A549 (cell line): ENCODE data around the gene MYO1H. TPM values are rescaled to one million over a fixed set of nuclear protein-coding genes. Genes with fewer than 3 reads are reported as not detected.

Source experiments
- ATAC-seq, 2 experiments: fragments of 200-7000 bp in 1 of 2; fragments of >200 bp in 1 of 2; cut with Nextera tagmentation in 1 of 2; cut with Tn5 transposase in 1 of 2; 3 replicates each; pipeline versions ENCODE4 v1.8.0 to v1.9.1; 2018 to 2020; ENCODE audit warnings: mild to moderate bottlenecking in 1 of 2, moderate library complexity in 1 of 2
- CTCF ChIA-PET: fragments of 300-600 bp; sonication (Branson Sonifier 250); formaldehyde crosslinking; extraction: SDS; loops from one replicate; lab custom pipeline; 2021; ENCODE audit warnings: antibody characterized with exemption, inconsistent platforms; lab: Yijun Ruan, JAX
- POLR2A ChIA-PET: fragments of 350-600 bp; formaldehyde crosslinking; extraction: SDS; loops from one replicate; lab custom pipeline; 2021; ENCODE audit warnings: antibody characterized with exemption, inconsistent platforms; lab: Yijun Ruan, JAX
- DNase-seq, 2 experiments: peaks; one replicate each; pipeline versions ENCODE4 v3.0.0 to v3.0.0-alpha.2; 2011 to 2016; ENCODE audit warnings: low read depth in 1 of 2, low spot score in 1 of 2
- FAIRE-seq: peaks from 2 replicates; lab custom pipeline; 2011; peaks lifted over from hg19 to GRCh38; lab: Jason Lieb, UNC
- H3K27ac ChIP-seq, 2 experiments: fragments of >200 bp; sonication (Bioruptor Twin); formaldehyde crosslinking; 3 replicates each; pipeline ENCODE4 v1.5.1; 2016 to 2017
- H3K4me1 ChIP-seq: fragments of >200 bp; sonication (Bioruptor Twin); formaldehyde crosslinking; 3 replicates; pipeline ENCODE4 v1.6.1; 2016
- H3K4me2 ChIP-seq: fragments of >200 bp; sonication (Bioruptor Twin); formaldehyde crosslinking; 3 replicates; pipeline ENCODE4 v1.6.1; 2016
- H3K4me3 ChIP-seq: fragments of >200 bp; sonication (Bioruptor Twin); formaldehyde crosslinking; 3 replicates; pipeline ENCODE4 v1.5.1; 2016
- H3K9me3 ChIP-seq: fragments of >200 bp; sonication (Bioruptor Twin); formaldehyde crosslinking; 3 replicates; pipeline ENCODE4 v1.6.1; 2016
- ATOH8 ChIP-seq: fragments of 250-450 bp; sonication (Bioruptor Pico); IDR thresholded peaks from 2 replicates; pipeline ENCODE4 v1.5.0; 2020; ENCODE audit warnings: low read depth, mild to moderate bottlenecking, moderate library complexity
- BHLHE40 ChIP-seq: IDR thresholded peaks from 2 replicates; pipeline ENCODE4 v1.6.1; 2012; ENCODE audit warnings: low read depth, low read length, inconsistent platforms
- GATA3 ChIP-seq: IDR thresholded peaks from 2 replicates; pipeline ENCODE4 v1.6.1; 2012; ENCODE audit warnings: borderline replicate concordance
- HES2 ChIP-seq: fragments of >200 bp; sonication (Bioruptor Twin); formaldehyde crosslinking; IDR thresholded peaks from 2 replicates; pipeline ENCODE4 v1.6.1; 2016
- HEYL ChIP-seq: fragments of 250-450 bp; sonication (Bioruptor Pico); IDR thresholded peaks from 2 replicates; pipeline ENCODE4 v1.8.0; 2021; ENCODE audit warnings: mild to moderate bottlenecking, moderate library complexity
- HMGXB4 ChIP-seq: fragments of 250-450 bp; sonication (Bioruptor Pico); IDR thresholded peaks from 2 replicates; pipeline ENCODE4 v1.5.0; 2021; ENCODE audit warnings: mild to moderate bottlenecking, moderate library complexity, borderline replicate concordance
- MAFK ChIP-seq: fragments of 450-650 bp; IDR thresholded peaks from 2 replicates; pipeline ENCODE4 v1.6.1; 2014; ENCODE audit not compliant: partially characterized antibody
- NFE2L2 ChIP-seq: fragments of 150-350 bp; conservative IDR thresholded peaks from 2 replicates; pipeline ENCODE4 v1.6.1; 2014; ENCODE audit warnings: low read length
- POLR2AphosphoS2 ChIP-seq: conservative IDR thresholded peaks from 2 replicates; pipeline ENCODE4 v1.6.1; 2012; ENCODE audit warnings: low read length, improper control_type of control experiment, inconsistent platforms
- REST ChIP-seq: fragments of 200-600 bp; sonication (generic); IDR thresholded peaks from 2 replicates; pipeline ENCODE4 v1.6.1; 2016; ENCODE audit warnings: antibody characterized with exemption, mild to moderate bottlenecking, moderate library complexity
- SMC3 ChIP-seq: fragments of >200 bp; sonication (Bioruptor Twin); formaldehyde crosslinking; IDR thresholded peaks from 3 replicates; pipeline ENCODE4 v1.6.1; 2018; ENCODE audit warnings: inconsistent platforms
- ZC3H11A ChIP-seq: fragments of 450-650 bp; IDR thresholded peaks from 2 replicates; pipeline ENCODE4 v1.6.1; 2014; ENCODE audit warnings: antibody characterized with exemption, mild to moderate bottlenecking
- WGBS: methylation state at CpG from one replicate; pipeline ENCODE4 v1.1.6; 2017; ENCODE audit errors: missing lambda C conversion rate; 5-methylcytosine and 5-hydroxymethylcytosine counted together
- polyA plus RNA-seq, 4 experiments: library from polyadenylated mRNA; depleted of rRNA in 3 of 4; stranded (reverse); fragments of >200 nt; fragmentation: RNase III in 1 of 4; extraction: RNeasy Plus Mini Kit Qiagen cat#74134 plus additional on column Dnase treatment in 1 of 4; gene quantifications; 2 replicates in 3 of 4; 3 replicates in 1 of 4; pipeline ENCODE4 v1.2.3, GENCODE V29; 2011 to 2017

Gene MYO1H
- polyA plus RNA-seq, 2 of the 4 experiments (the other 2 are of a cell fraction), result not detected

GRCh38 chr12:109482894-109483293 is 135.2 kb downstream of the MYO1H start:
- no peak for ATAC-seq
- CTCF ChIA-PET, result interaction anchor here (0.6 to 1.3 kb wide), 5 partner anchors 38 to 479 kb away, joined by 3 to 5 read pairs (median 3); no protein-coding TSS in a partner anchor
- Histone ChIP-seq H3K27ac (no peak overlapping the region), H3K4me3 (no peak overlapping the region), H3K4me2 (no peak overlapping the region), H3K9me3 (no peaks in the 10 kb centered on the region), H3K4me1 (peaks cover 8% of the 10 kb centered on the region; the same call in 2 of the 3 replicates)
- peak; percentile 40 for TF ChIP-seq MAFK
- TF ChIP-seq HES2, result no peak
- no peak for TF ChIP-seq HEYL (CRISPR knock-in tag)
- DNase-seq, result no peak
- WGBS, result 44% methylated on average over 2 of the region's 2 CpGs
- POLR2A ChIA-PET, result no interaction called here
- FAIRE-seq, result no peak

GRCh38 chr12:109483346-109483745 is 135.6 kb downstream of the MYO1H start:
- TF ChIP-seq ZC3H11A, result no peak
- no peak for TF ChIP-seq HMGXB4 (CRISPR knock-in tag)
- TF ChIP-seq ATOH8 (CRISPR knock-in tag), result no peak
- TF ChIP-seq GATA3, result no peak
- no peak for TF ChIP-seq REST
- no peak for TF ChIP-seq SMC3
- TF ChIP-seq BHLHE40, result no peak
- no peak for TF ChIP-seq NFE2L2
- no peak for TF ChIP-seq MAFK
- FAIRE-seq, result no peak
- no peak overlapping the region for H3K4me3 ChIP-seq
- CTCF ChIA-PET, result interaction anchor here (0.8 to 3.4 kb wide), 4 partner anchors 37 to 478 kb away, joined by 3 to 11 read pairs (median 4); no protein-coding TSS in a partner anchor
- H3K4me1 ChIP-seq, result peaks cover 6% of the 10 kb centered on the region; the same call in 2 of the 3 replicates
- no peak overlapping the region for H3K4me2 ChIP-seq
- no peak overlapping the region for H3K27ac ChIP-seq
- H3K9me3 ChIP-seq, result no peaks in the 10 kb centered on the region
- 95% methylated on average over 11 of the region's 11 CpGs for WGBS
- DNase-seq, result no peak
- ATAC-seq, result no peak
- POLR2A ChIA-PET, result no interaction called here

GRCh38 chr12:109485201-109485600 is 137.5 kb downstream of the MYO1H start:
- H3K9me3 ChIP-seq, result no peaks in the 10 kb centered on the region
- no peak overlapping the region for H3K27ac ChIP-seq
- FAIRE-seq, result no peak
- DNase-seq, result no peak
- no peak for ATAC-seq
- peak; percentile 36 for TF ChIP-seq MAFK
- no peak for TF ChIP-seq POLR2AphosphoS2
- TF ChIP-seq, all 56 proteins: peak for 1
- ChIA-PET POLR2A (no interaction called here), CTCF (interaction anchor here (0.6 to 3.4 kb wide), 6 partner anchors 17 to 368 kb away, joined by 3 to 11 read pairs (median 4); no protein-coding TSS in a partner anchor)
- 88% methylated on average over 4 of the region's 4 CpGs for WGBS
- Histone ChIP-seq H3K4me2 (no peak overlapping the region), H3K4me3 (no peak overlapping the region), H3K4me1 (no peaks in the 10 kb centered on the region)
